Cardiac muscle cell (in vitro differentiated cells and primary cell): Measurements from ENCODE around the gene NME4. TPM values are rescaled to one million over a fixed set of nuclear protein-coding genes. Genes with fewer than 3 reads are reported as not detected.

Experiments
- DNase-seq, 2 donors: peaks; one replicate each; pipeline versions ENCODE4 v3.0.0 to v3.0.0-alpha.2; 2010 to 2017; ENCODE audit warnings: low read depth in 1 of 2, low spot score in 1 of 2
- H3K27ac ChIP-seq: fragments of 200-600 bp; sonication (generic); 2 replicates; pipeline ENCODE4 v1.5.1; 2016
- H3K27me3 ChIP-seq: fragments of 200-600 bp; sonication (generic); 2 replicates; pipeline ENCODE4 v1.6.0; 2016; ENCODE audit warnings: control low read depth
- H3K36me3 ChIP-seq: fragments of 200-600 bp; sonication (generic); 2 replicates; pipeline ENCODE4 v1.5.1; 2016; ENCODE audit warnings: control low read depth
- H3K4me1 ChIP-seq: fragments of 200-600 bp; sonication (generic); 2 replicates; pipeline ENCODE4 v1.8.1; 2017; ENCODE audit warnings: low read depth, mild to moderate bottlenecking, mixed run types
- H3K4me3 ChIP-seq: fragments of 200-600 bp; sonication (generic); 2 replicates; pipeline ENCODE4 v1.5.1; 2016; ENCODE audit warnings: mild to moderate bottlenecking
- H3K9me3 ChIP-seq: fragments of 200-600 bp; sonication (generic); 2 replicates; pipeline ENCODE4 v1.5.1; 2017; ENCODE audit warnings: low read depth, mild to moderate bottlenecking, control low read depth
- polyA plus RNA-seq: library from polyadenylated mRNA; unstranded; fragments of >200 nt; fragmentation: Nextera tagmentation; extraction: Ambion mirVana; gene quantifications from 2 replicates; pipeline ENCODE4 v1.2.1, GENCODE V29; 2016
- total RNA-seq: library from RNA; depleted of rRNA; stranded (reverse); fragments of >200 nt; gene quantifications from 2 replicates; pipeline ENCODE4 v1.2.3, GENCODE V29; 2016
- TF ChIP-seq, protein P1 (sequence below): IDR thresholded peaks from 2 replicates; pipeline ENCODE4 v1.5.1; 2012; ENCODE audit warnings: low read depth, mild to moderate bottlenecking, low read length

The NME4 gene
- total and polyA plus RNA-seq, 2 experiments from 2014 or later: 452 to 518 TPM

DNA sequence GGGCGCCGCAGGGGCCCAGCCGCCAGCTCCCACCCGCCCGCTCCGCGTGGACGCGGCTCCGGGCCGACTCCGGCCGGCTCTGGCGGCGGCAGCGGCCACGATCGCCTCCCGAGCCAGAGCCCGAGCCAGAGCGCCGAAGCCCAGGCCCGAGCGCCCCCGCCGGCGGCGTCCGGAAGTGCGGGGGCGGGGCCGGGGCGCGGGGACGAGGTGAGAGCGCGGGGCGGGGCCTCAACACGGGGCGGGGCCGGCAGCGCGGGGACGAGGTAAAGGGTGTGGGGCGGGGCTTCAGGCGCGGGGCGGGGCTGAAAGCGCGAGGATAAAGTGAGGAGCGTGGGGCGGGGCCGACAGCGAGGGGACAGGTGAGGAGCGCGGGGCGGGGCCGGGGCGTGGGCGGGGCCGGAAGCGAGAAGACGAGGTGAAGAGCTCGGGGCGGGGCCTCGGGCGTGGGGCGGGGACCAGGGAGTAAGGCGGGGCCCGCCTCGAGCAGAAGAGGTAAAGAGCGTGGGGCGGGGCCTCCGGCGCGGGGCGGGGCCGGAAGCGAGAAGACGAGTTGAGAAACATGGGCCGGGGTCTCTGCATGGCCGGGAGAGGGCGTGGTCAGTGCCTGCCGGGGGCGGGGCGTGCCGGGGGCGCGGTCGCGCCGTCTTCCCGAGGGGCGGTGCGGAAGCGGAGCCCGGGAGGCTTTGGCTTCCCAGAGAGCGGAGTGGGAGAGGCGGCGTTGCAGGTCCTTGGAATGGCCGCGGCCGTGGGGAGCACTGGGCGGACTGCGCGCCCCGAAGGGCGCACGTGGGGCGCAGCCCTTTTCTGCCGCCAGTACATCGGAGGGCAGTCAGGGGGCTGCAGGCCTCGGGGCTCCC is 44.2 kb upstream of the NME4 start, which contains the start of gene AXIN1:
Gene AXIN1 (minus strand): TSS at position 177 of the 857 bp plus-strand sequence. CDS start 5,698 bp downstream, outside the sequence.
- H3K4me1 ChIP-seq: peaks cover 4% of the 10 kb centered on the region
- TF ChIP-seq, protein P1, sequence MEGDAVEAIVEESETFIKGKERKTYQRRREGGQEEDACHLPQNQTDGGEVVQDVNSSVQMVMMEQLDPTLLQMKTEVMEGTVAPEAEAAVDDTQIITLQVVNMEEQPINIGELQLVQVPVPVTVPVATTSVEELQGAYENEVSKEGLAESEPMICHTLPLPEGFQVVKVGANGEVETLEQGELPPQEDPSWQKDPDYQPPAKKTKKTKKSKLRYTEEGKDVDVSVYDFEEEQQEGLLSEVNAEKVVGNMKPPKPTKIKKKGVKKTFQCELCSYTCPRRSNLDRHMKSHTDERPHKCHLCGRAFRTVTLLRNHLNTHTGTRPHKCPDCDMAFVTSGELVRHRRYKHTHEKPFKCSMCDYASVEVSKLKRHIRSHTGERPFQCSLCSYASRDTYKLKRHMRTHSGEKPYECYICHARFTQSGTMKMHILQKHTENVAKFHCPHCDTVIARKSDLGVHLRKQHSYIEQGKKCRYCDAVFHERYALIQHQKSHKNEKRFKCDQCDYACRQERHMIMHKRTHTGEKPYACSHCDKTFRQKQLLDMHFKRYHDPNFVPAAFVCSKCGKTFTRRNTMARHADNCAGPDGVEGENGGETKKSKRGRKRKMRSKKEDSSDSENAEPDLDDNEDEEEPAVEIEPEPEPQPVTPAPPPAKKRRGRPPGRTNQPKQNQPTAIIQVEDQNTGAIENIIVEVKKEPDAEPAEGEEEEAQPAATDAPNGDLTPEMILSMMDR: peak; percentile 23
- H3K27ac ChIP-seq: peak within 1 kb of the TSS; percentile 66
- H3K27me3 ChIP-seq: no peaks in the 10 kb centered on the region
- DNase-seq: peak; percentile 97 to 100
- peak within 1 kb of the TSS; percentile 87 for H3K4me3 ChIP-seq
- no peaks in the 10 kb centered on the region for H3K36me3 ChIP-seq
- no peaks in the 10 kb centered on the region for H3K9me3 ChIP-seq

DNA sequence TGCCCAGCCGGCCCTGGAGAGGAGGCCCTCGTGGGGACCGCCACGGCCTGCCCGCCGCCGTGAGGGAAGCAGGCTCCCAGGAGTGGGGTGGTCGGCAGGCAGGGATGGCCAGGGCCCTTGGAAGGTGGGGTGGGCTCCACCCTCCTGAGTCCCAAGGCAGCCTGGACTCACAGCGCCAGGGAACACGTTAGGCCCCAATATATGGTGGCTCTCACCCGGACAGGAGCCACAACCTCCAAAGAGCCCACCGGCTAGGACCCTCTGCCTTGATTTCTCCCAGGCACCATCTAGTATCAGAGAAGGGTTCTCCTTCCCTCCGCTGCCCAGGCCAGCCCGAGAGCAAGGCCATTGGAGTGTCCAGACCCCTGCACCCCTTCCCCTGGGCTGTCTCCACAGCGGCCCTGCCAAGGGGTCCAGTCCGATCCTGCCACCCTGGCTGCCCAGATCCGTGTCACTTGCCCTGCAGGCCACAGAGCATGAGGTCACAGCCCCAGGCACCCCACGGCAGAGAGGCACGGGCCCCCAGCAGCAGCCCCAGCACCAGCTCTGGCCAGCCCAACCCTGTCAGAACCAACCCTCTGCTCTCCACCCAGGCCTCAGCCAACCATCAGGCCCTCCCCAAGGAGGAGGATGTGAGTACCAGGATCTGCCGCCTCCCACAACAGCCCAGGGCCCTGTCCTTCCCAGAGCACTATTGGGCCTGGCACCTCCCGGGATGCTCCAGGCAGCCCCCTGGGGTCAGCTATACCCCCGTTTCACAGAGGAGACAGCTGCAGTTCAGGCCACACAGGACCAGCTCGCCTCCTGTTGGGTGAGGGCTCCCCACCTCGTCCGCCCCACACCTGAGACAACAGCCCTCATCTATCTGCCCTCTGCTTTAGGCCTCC is 43.4 kb upstream of the NME4 start:
- no peaks in the 10 kb centered on the region for H3K4me1 ChIP-seq

DNA sequence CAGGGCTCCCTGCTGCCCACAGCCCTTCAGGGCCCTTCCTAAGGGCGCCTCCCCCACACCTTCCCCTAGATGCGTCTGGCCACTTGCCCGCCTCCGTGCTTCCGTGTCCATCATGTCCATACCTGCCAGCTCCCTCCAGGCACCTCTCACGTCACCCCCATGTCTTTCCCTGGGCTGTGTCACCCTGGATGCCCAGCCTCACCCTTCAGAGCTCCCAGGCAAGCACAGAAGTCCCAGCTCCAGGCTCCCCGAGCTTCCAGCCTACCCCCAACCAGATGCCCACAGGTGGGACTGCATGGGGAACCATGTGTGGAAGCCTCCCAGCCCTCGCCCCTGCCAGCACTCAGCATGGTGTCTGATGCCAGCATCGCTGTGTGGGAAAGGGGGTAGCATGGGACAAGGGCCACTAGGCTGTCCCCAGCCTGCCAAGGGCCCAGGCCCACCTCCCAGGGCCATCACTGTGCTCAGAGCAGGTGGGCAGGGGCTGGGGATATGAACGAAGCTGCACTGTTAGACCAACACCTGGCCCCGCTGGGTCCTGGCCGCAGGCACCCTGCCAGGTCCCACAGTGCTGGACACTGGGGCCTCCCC is 42.6 kb upstream of the NME4 start:
- Histone ChIP-seq H3K27me3 (no peaks in the 10 kb centered on the region), H3K4me1 (no peaks in the 10 kb centered on the region), H3K4me3 (no peak overlapping the region), H3K36me3 (no peaks in the 10 kb centered on the region), H3K27ac (no peak overlapping the region), H3K9me3 (no peaks in the 10 kb centered on the region)
- DNase-seq: no peak
- TF ChIP-seq, protein P1: no peak

More for the DNA sequence above, 43.4 kb upstream of the NME4 start:
- Histone ChIP-seq H3K4me3 (peak overlapping the region; percentile 34), H3K9me3 (no peaks in the 10 kb centered on the region), H3K27ac (no peak overlapping the region), H3K27me3 (no peaks in the 10 kb centered on the region), H3K36me3 (no peaks in the 10 kb centered on the region)
- TF ChIP-seq, protein P1: no peak
- DNase-seq: no peak

DNA sequence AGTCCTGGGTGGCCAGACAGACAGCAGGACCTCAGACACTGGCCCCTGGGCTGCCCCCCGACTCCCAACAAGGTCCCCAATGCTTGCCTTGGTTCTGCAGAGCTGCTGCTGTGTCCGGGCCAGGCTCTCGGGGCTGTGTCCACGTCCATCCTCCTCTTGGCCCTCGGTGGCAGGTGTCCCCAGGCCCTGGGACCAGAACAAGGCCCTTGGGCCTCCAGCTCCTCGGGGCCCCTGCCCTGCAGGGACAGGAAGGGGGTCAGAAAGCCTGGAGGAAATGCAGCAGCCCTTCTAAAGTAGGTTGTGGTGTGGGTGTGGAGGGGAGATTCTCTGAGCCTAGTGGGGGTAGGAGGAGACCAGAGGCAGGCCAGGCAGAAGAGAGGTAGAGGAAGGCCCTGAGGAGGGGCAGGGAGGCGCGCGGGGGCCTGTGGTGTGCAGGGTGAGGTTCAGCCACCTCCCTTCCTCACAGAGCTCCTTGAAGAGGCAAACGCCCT is 42.0 kb upstream of the NME4 start:
- Histone ChIP-seq H3K36me3 (no peaks in the 10 kb centered on the region), H3K4me1 (no peaks in the 10 kb centered on the region), H3K27ac (no peak overlapping the region), H3K4me3 (no peak overlapping the region), H3K27me3 (no peaks in the 10 kb centered on the region), H3K9me3 (no peaks in the 10 kb centered on the region)
- DNase-seq: no peak
- TF ChIP-seq, protein P1: no peak

DNA sequence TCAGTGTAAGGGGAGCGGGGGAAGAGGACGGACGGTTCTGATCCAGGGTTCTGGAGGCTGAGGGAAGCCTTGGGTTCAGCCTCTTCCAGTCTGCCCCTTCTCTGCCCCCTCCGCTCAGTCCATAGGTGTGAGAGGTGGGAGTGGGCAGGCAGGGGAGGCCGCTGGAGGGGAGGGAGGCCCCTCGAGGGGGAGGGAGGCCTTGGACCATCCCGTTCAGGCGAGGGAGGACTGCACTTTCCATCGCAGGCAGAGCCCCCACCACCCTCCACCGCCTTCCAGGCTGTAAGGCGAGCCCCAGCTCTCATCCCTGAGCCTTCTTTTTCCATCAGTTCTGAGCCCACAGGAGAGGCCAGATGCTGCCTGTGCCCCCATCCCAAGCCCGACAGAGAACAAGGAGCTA is 40.3 kb upstream of the NME4 start:
- Histone ChIP-seq H3K4me3 (no peak overlapping the region), H3K27ac (no peak overlapping the region), H3K36me3 (no peaks in the 10 kb centered on the region), H3K9me3 (no peaks in the 10 kb centered on the region), H3K4me1 (no peaks in the 10 kb centered on the region), H3K27me3 (no peaks in the 10 kb centered on the region)
- TF ChIP-seq, protein P1: no peak
- no peak for DNase-seq
